Sciatic nerve (tissue), 2 donors: ENCODE data around the gene INPP5A. TPM values are rescaled to one million over a fixed set of nuclear protein-coding genes. Genes with fewer than 3 reads are reported as not detected.
"Not testable (repeated sequence)": the region's sequence is repeated elsewhere in the genome, so short reads cannot be mapped to it uniquely, and the experiment has no call there.

Experiments
- ATAC-seq: fragments of 200-7000 bp; cut with Tn5 transposase; one replicate; pipeline ENCODE4 v1.9.1; 2020; ENCODE audit warnings: mild to moderate bottlenecking, moderate library complexity
- DNase-seq: peaks from one replicate; pipeline ENCODE4 v3.0.0-alpha.2; 2020; ENCODE audit warnings: low spot score
- intact Hi-C: fragments of 100-400 bp; cut with DNase I; formaldehyde crosslinking; loops from one replicate; pipeline ENCODE4 v1.14.2; 2022
- total RNA-seq: library from RNA; stranded (reverse); fragmentation: NEBNext Ultra II Directional; extraction: Animal tissue kit (Norgen Biotek cat#: 25700); gene quantifications from one replicate; pipeline ENCODE4 v1.2.1, GENCODE V29; 2021
- donor health status: DM: no; HTN: no; CAD: no.
- donor health status: DM: no; HTN: no; CAD: no.

Gene INPP5A
- total RNA-seq, 1 donor from 2014 or later = 54.3 TPM

- intact Hi-C loops = no loop called here
- ATAC-seq = no peak
- peak; percentile 36 for DNase-seq
These were observed 272.7 kb downstream of the INPP5A start for GRCh38 chr10:132810141-132810806.

- DNase-seq = peak; percentile 45
- intact Hi-C loops = no loop called here
- ATAC-seq = no peak
These were observed 273.5 kb downstream of the INPP5A start for GRCh38 chr10:132810807-132811700.

- DNase-seq = peak; percentile 44
- intact Hi-C loops = no loop called here
- no peak for ATAC-seq
These were observed 274.4 kb downstream of the INPP5A start for GRCh38 chr10:132811891-132812481.

GRCh38 chr10:132812520-132812919 lies 274.9 kb downstream of the INPP5A start:
- intact Hi-C loops = no loop called here
- no peak for ATAC-seq
- DNase-seq = peak; percentile 47

GRCh38 chr10:132813001-132813401 lies 275.4 kb downstream of the INPP5A start:
- ATAC-seq = no peak
- DNase-seq = no peak
- intact Hi-C loops = no loop called here

GRCh38 chr10:132813560-132814468 lies 276.2 kb downstream of the INPP5A start:
- intact Hi-C loops = no loop called here
- ATAC-seq (no peak), DNase-seq (peak; percentile 39)

GRCh38 chr10:132814469-132814856 lies 276.9 kb downstream of the INPP5A start:
- DNase-seq = peak; percentile 43
- no peak for ATAC-seq
- intact Hi-C loops = no loop called here

- ATAC-seq (no peak), DNase-seq (no peak)
- intact Hi-C loops = no loop called here
These were observed 277.7 kb downstream of the INPP5A start for GRCh38 chr10:132815168-132815857.

- intact Hi-C loops = no loop called here
- DNase-seq = no peak
- ATAC-seq = no peak
These were observed 279.1 kb downstream of the INPP5A start for GRCh38 chr10:132816718-132817117.

GRCh38 chr10:132817701-132818211 lies 280.2 kb downstream of the INPP5A start:
- ATAC-seq (no peak), DNase-seq (peak; percentile 42)
- intact Hi-C loops = no loop called here

- DNase-seq (no peak), ATAC-seq (no peak)
- intact Hi-C loops = no loop called here
These were observed 282.5 kb downstream of the INPP5A start for GRCh38 chr10:132820056-132820455.

GRCh38 chr10:132825783-132826523 lies 288.4 kb downstream of the INPP5A start:
- intact Hi-C loops = not testable (repeated sequence)

GRCh38 chr10:132826524-132827422 lies 289.2 kb downstream of the INPP5A start:
- peak; percentile 47 for DNase-seq
- intact Hi-C loops = no loop called here

More at GRCh38 chr10:132825783-132826523, 288.4 kb downstream of the INPP5A start:
- not testable (repeated sequence) for ATAC-seq, DNase-seq

GRCh38 chr10:132827423-132827789 lies 289.8 kb downstream of the INPP5A start:
- ATAC-seq (no peak), DNase-seq (no peak)
- intact Hi-C loops = no loop called here

More at GRCh38 chr10:132826524-132827422, 289.2 kb downstream of the INPP5A start:
- no peak for ATAC-seq

GRCh38 chr10:132827861-132828539 lies 290.4 kb downstream of the INPP5A start:
- no peak for ATAC-seq
- intact Hi-C loops = no loop called here
- DNase-seq = no peak

GRCh38 chr10:132828681-132829080 lies 291.1 kb downstream of the INPP5A start:
- DNase-seq = peak; percentile 46
- intact Hi-C loops = no loop called here
- no peak for ATAC-seq
